ENCODE results near the gene RIPK1.
"Not testable (repeated sequence)": the region's sequence is repeated elsewhere in the genome, so short reads cannot be mapped to it uniquely, and the experiment has no call there.

RIPK1 gene

GRCh38 chr6:3136292-3137011 lies 68.2 kb downstream of the RIPK1 start:
- no peak for DNase-seq (ENCODE audit: low spot score)

GRCh38 chr6:3137057-3137777 lies 68.9 kb downstream of the RIPK1 start:
- DNase-seq (ENCODE audit: low spot score), result no peak

GRCh38 chr6:3137873-3138272 lies 69.6 kb downstream of the RIPK1 start:
- not testable (repeated sequence) for DNase-seq (ENCODE audit: low spot score)

GRCh38 chr6:3138341-3138740 lies 70.0 kb downstream of the RIPK1 start:
- DNase-seq (ENCODE audit: low spot score), result no peak

GRCh38 chr6:3139090-3139903 lies 71.0 kb downstream of the RIPK1 start:
- DNase-seq (ENCODE audit: low spot score), result peak; percentile 76

- no peak for DNase-seq (ENCODE audit: low spot score)
Observed at GRCh38 chr6:3140201-3140600, 71.9 kb downstream of the RIPK1 start.

- DNase-seq (ENCODE audit: low spot score), result no peak
Observed at GRCh38 chr6:3142536-3142935, 74.2 kb downstream of the RIPK1 start.

- DNase-seq (ENCODE audit: low spot score), result no peak
Observed at GRCh38 chr6:3143158-3143557, 74.9 kb downstream of the RIPK1 start.

GRCh38 chr6:3144571-3144970 lies 76.3 kb downstream of the RIPK1 start:
- no peak for DNase-seq (ENCODE audit: low spot score)

- no peak for DNase-seq (ENCODE audit: low spot score)
Observed at GRCh38 chr6:3147914-3148757, 79.8 kb downstream of the RIPK1 start.

GRCh38 chr6:3151691-3152090 lies 83.4 kb downstream of the RIPK1 start:
- no peak for DNase-seq (ENCODE audit: low spot score)

GRCh38 chr6:3152689-3153088 lies 84.4 kb downstream of the RIPK1 start:
- DNase-seq (ENCODE audit: low spot score), result no peak

GRCh38 chr6:3155416-3155815 lies 87.1 kb downstream of the RIPK1 start:
- DNase-seq (ENCODE audit: low spot score), result not testable (repeated sequence)

GRCh38 chr6:3156184-3157130 lies 88.2 kb downstream of the RIPK1 start:
- DNase-seq (ENCODE audit: low spot score), result not testable (repeated sequence)

GRCh38 chr6:3157131-3157933 lies 89.0 kb downstream of the RIPK1 start, which contains the start of gene TUBB2A:
TUBB2A (minus strand) TSS chr6:3157544; CDS start chr6:3157463, 81 bp downstream.
- peak; percentile 70 for DNase-seq (ENCODE audit: low spot score)

GRCh38 chr6:3159805-3160781 lies 91.8 kb downstream of the RIPK1 start:
- no peak for DNase-seq (ENCODE audit: low spot score)

- no peak for DNase-seq (ENCODE audit: low spot score)
Observed at GRCh38 chr6:3162067-3162497, 93.8 kb downstream of the RIPK1 start.

GRCh38 chr6:3162565-3163247 lies 94.4 kb downstream of the RIPK1 start:
- peak; percentile 64 for DNase-seq (ENCODE audit: low spot score)

Measured in pons (tissue), 1 donor.